ENCODE measurements around the gene NDRG2.

NDRG2 gene

GRCh38 chr14:21063479-21063878 lies 38.6 kb upstream of the NDRG2 start:
- H3K9me3 Mint-ChIP-seq: no peaks in the 10 kb centered on the region
- no peak for TF ChIP-seq CTCF (IDR thresholded peaks at IDR 0.05)
- no peak for DNase-seq
- H3K27me3 Mint-ChIP-seq (ENCODE audit: low read depth, poor library complexity): peaks cover 11% of the 10 kb centered on the region
- H3K4me3 Mint-ChIP-seq: no peak overlapping the region
- H3K4me1 Mint-ChIP-seq: peaks cover 67% of the 10 kb centered on the region
- H3K36me3 Mint-ChIP-seq (ENCODE audit: low read depth): no peaks in the 10 kb centered on the region
- peak overlapping the region; percentile 15 for H3K27ac Mint-ChIP-seq

- H3K4me3 Mint-ChIP-seq: no peak overlapping the region
- H3K36me3 Mint-ChIP-seq (ENCODE audit: low read depth): no peaks in the 10 kb centered on the region
- H3K4me1 Mint-ChIP-seq: peaks cover 61% of the 10 kb centered on the region
- peak overlapping the region; percentile 83 for H3K27ac Mint-ChIP-seq
- H3K27me3 Mint-ChIP-seq (ENCODE audit: low read depth, poor library complexity): peaks cover 14% of the 10 kb centered on the region
- TF ChIP-seq CTCF (IDR thresholded peaks at IDR 0.05): no peak
- no peaks in the 10 kb centered on the region for H3K9me3 Mint-ChIP-seq
- DNase-seq: no peak
These were observed 36.4 kb upstream of the NDRG2 start for GRCh38 chr14:21061347-21061668.

- TF ChIP-seq CTCF (IDR thresholded peaks at IDR 0.05): no peak
- Mint-ChIP-seq H3K36me3 (ENCODE audit: low read depth) (no peaks in the 10 kb centered on the region), H3K4me3 (no peak overlapping the region), H3K4me1 (peaks cover 65% of the 10 kb centered on the region), H3K27ac (peak overlapping the region; percentile 83), H3K9me3 (no peaks in the 10 kb centered on the region), H3K27me3 (ENCODE audit: low read depth, poor library complexity) (peaks cover 14% of the 10 kb centered on the region)
- DNase-seq: no peak
These were observed 35.9 kb upstream of the NDRG2 start for GRCh38 chr14:21060614-21061346.

GRCh38 chr14:21059842-21060613 lies 35.2 kb upstream of the NDRG2 start:
- Mint-ChIP-seq H3K9me3 (no peaks in the 10 kb centered on the region), H3K27ac (no peak overlapping the region), H3K27me3 (ENCODE audit: low read depth, poor library complexity) (peaks cover 11% of the 10 kb centered on the region), H3K36me3 (ENCODE audit: low read depth) (no peaks in the 10 kb centered on the region), H3K4me3 (no peak overlapping the region), H3K4me1 (peaks cover 65% of the 10 kb centered on the region)
- no peak for DNase-seq
- no peak for TF ChIP-seq CTCF (IDR thresholded peaks at IDR 0.05)

GRCh38 chr14:21058903-21059302 lies 34.0 kb upstream of the NDRG2 start:
- TF ChIP-seq CTCF (IDR thresholded peaks at IDR 0.05): no peak
- peaks cover 10% of the 10 kb centered on the region for H3K27me3 Mint-ChIP-seq (ENCODE audit: low read depth, poor library complexity)
- no peak overlapping the region for H3K4me3 Mint-ChIP-seq
- H3K36me3 Mint-ChIP-seq (ENCODE audit: low read depth): no peaks in the 10 kb centered on the region
- H3K9me3 Mint-ChIP-seq: no peaks in the 10 kb centered on the region
- peak overlapping the region; percentile 71 for H3K27ac Mint-ChIP-seq
- no peak for DNase-seq
- H3K4me1 Mint-ChIP-seq: peaks cover 70% of the 10 kb centered on the region
